IgD-negative memory B cell (primary cell): ENCODE data around the gene PINK1. TPM values are rescaled to one million over a fixed set of nuclear protein-coding genes. Genes with fewer than 3 reads are reported as not detected.

Source experiments
- H3K27ac Mint-ChIP-seq, 3 donors: one replicate each; pipeline ENCODE4 v1.8.0; 2020 to 2022; ENCODE audit warnings: mild to moderate bottlenecking in 3 of 3, mixed read lengths in 3 of 3, moderate library complexity in 1 of 3
- H3K27me3 Mint-ChIP-seq: one replicate; pipeline ENCODE4 v1.8.0; 2021; ENCODE audit warnings: mixed read lengths
- H3K36me3 Mint-ChIP-seq: one replicate; pipeline ENCODE4 v1.8.0; 2020; ENCODE audit warnings: mild to moderate bottlenecking, mixed read lengths
- H3K4me1 Mint-ChIP-seq, 3 donors: one replicate each; pipeline ENCODE4 v1.8.0; 2020 to 2022; ENCODE audit warnings: mixed read lengths in 3 of 3, mild to moderate bottlenecking in 1 of 3
- H3K4me3 Mint-ChIP-seq, 4 donors: one replicate each; pipeline ENCODE4 v1.8.0; 2020 to 2022; ENCODE audit warnings: mild to moderate bottlenecking in 4 of 4, mixed read lengths in 4 of 4, moderate library complexity in 3 of 4
- H3K9me3 Mint-ChIP-seq, 3 donors: one replicate each; pipeline ENCODE4 v1.8.0; 2020 to 2021; ENCODE audit warnings: mixed read lengths in 3 of 3, mild to moderate bottlenecking in 1 of 3
- polyA plus RNA-seq: library from polyadenylated mRNA; unstranded; fragments of 300-500 nt; fragmentation: Illumina TruSeq; gene quantifications from one replicate; pipeline ENCODE4 v1.2.3, GENCODE V29; 2021

Gene PINK1
- polyA plus RNA-seq, 1 donor from 2014 or later: 9.6 TPM

- Mint-ChIP-seq H3K36me3 (peaks cover 1% of the 10 kb centered on the region), H3K9me3 (peaks cover 0 to 4% (median 3%) of the 10 kb centered on the region in 3 donors), H3K27ac (no peak overlapping the region)
Measured at GRCh38 chr1:20686883-20687725, 53.8 kb downstream of the PINK1 start.

GRCh38 chr1:20689645-20690056 is 56.4 kb downstream of the PINK1 start:
- Mint-ChIP-seq H3K36me3 (peaks cover 1% of the 10 kb centered on the region), H3K4me3 (no peak overlapping the region), H3K9me3 (peaks cover 0 to 6% (median 3%) of the 10 kb centered on the region in 3 donors), H3K27me3 (peaks cover 19% of the 10 kb centered on the region), H3K4me1 (peaks cover 0 to 2% (median 0%) of the 10 kb centered on the region in 3 donors), H3K27ac (no peak overlapping the region)

More at GRCh38 chr1:20686883-20687725, 53.8 kb downstream of the PINK1 start:
- Mint-ChIP-seq H3K27me3 (peaks cover 21% of the 10 kb centered on the region), H3K4me1 (no peaks in the 10 kb centered on the region), H3K4me3 (no peak overlapping the region)

DNA sequence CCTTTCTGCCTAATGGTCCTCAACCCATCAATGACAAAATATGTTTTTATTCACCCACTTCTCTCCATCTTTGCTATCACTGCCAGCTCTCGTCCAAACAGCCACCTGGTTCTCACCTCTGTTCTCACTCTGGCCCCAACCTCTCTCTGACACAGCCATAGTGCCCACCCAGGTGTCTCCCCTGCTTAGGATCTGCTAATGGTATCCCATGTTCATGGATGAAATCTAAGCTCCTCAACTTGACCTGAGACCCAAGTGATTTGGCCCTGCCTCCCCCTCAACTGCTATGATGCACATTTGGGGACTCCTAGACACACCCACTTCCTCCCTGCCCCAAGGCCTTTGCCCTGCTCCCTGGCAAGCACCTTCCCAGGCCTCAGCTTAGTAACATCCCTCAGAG is 58.6 kb downstream of the PINK1 start:
- Mint-ChIP-seq H3K4me1 (peaks cover 4 to 9% (median 4%) of the 10 kb centered on the region in 3 donors), H3K4me3 (no peak overlapping the region), H3K27ac (peak overlapping the region in 1 of 3 donors; percentile 73), H3K9me3 (peaks cover 0 to 6% (median 3%) of the 10 kb centered on the region in 3 donors), H3K27me3 (peaks cover 8% of the 10 kb centered on the region), H3K36me3 (no peaks in the 10 kb centered on the region)

GRCh38 chr1:20693623-20694022 is 60.4 kb downstream of the PINK1 start:
- Mint-ChIP-seq H3K9me3 (peaks cover 0 to 6% (median 3%) of the 10 kb centered on the region in 3 donors), H3K4me3 (peak overlapping the region in 1 of 4 donors; percentile 63), H3K4me1 (peaks cover 4 to 10% (median 4%) of the 10 kb centered on the region in 3 donors), H3K27me3 (peaks cover 8% of the 10 kb centered on the region), H3K36me3 (no peaks in the 10 kb centered on the region), H3K27ac (no peak overlapping the region)

GRCh38 chr1:20695515-20695914 is 62.3 kb downstream of the PINK1 start:
- Mint-ChIP-seq H3K9me3 (peaks cover 0 to 6% (median 3%) of the 10 kb centered on the region in 3 donors), H3K4me1 (peaks cover 4 to 10% (median 4%) of the 10 kb centered on the region in 3 donors), H3K27me3 (peaks cover 8% of the 10 kb centered on the region), H3K27ac (no peak overlapping the region), H3K36me3 (no peaks in the 10 kb centered on the region), H3K4me3 (peak overlapping the region in 2 of 4 donors; percentile 86 to 95)

GRCh38 chr1:20696397-20697333 is 63.4 kb downstream of the PINK1 start:
- Mint-ChIP-seq H3K9me3 (peaks cover 0 to 6% (median 3%) of the 10 kb centered on the region in 3 donors), H3K36me3 (no peaks in the 10 kb centered on the region), H3K4me1 (peaks cover 4 to 10% (median 4%) of the 10 kb centered on the region in 3 donors), H3K27ac (peak overlapping the region; percentile 60 to 93 (median 86)), H3K27me3 (peaks cover 8% of the 10 kb centered on the region), H3K4me3 (peak overlapping the region; percentile 85 to 98 (median 90))

DNA sequence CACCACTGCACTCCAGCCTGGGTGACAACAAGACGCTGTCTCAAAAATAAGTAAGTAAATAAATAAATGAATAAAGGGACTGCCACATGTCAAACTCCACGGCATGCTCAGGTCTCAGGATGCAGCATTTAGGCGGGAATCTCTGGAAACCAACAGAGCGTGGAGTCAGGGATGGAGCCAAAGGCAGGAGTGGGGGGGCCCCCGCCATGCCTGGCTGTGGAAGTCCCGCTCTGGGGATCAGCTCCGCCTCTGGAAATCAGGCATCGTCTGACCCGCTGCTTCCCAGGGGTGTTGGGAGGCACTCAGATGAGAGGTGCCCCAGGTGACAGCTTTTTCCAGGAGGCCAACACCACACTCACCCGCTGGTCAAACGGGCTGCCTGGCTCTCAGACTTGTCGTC is 64.3 kb downstream of the PINK1 start:
- H3K27me3 Mint-ChIP-seq: peaks cover 2% of the 10 kb centered on the region
- no peak overlapping the region for H3K4me3 Mint-ChIP-seq
- no peak overlapping the region for H3K27ac Mint-ChIP-seq
- peaks cover 4 to 10% (median 4%) of the 10 kb centered on the region in 3 donors for H3K4me1 Mint-ChIP-seq
- H3K36me3 Mint-ChIP-seq: no peaks in the 10 kb centered on the region
- H3K9me3 Mint-ChIP-seq: no peaks in the 10 kb centered on the region

DNA sequence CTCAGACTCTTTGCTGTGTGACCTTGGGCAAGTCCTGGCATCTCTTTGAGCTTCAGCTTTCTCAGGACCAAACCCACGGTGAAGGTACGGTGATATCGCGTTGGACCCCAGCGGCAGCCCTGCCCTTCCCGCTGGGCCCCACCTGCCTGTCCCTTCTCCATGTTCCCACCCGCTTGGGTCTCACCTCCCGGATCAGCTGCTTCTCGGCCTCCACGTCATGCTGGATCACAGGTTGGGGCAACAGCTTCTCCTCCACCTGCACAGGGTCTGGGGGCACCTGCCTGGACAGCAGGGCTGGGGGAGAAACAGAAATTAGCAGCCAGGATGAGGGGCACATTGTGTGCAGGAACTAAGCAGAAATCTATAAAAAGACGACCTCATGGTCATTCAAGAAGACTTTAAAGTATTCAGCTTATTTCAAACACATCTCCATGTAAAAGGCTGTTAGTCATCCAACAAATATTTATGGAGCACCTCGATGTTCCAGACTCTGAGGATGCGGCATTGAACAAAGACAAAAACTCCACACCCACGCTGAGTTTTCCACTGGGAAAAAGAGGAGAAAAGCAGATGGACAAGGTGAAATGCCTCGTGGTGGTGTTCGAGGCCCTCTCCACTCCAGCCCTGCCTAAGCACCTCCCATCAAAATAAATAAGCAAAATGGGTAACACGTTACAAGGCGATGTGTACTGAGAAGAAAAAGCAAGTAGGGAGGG is 65.1 kb downstream of the PINK1 start:
- peaks cover 4 to 10% (median 4%) of the 10 kb centered on the region in 3 donors for H3K4me1 Mint-ChIP-seq
- peak overlapping the region in 1 of 4 donors; percentile 17 for H3K4me3 Mint-ChIP-seq
- H3K27me3 Mint-ChIP-seq: peaks cover 2% of the 10 kb centered on the region
- H3K36me3 Mint-ChIP-seq: no peaks in the 10 kb centered on the region
- no peaks in the 10 kb centered on the region for H3K9me3 Mint-ChIP-seq
- H3K27ac Mint-ChIP-seq: no peak overlapping the region

GRCh38 chr1:20699558-20699957 is 66.3 kb downstream of the PINK1 start:
- Mint-ChIP-seq H3K36me3 (no peaks in the 10 kb centered on the region), H3K9me3 (no peaks in the 10 kb centered on the region), H3K4me1 (peaks cover 4 to 8% (median 4%) of the 10 kb centered on the region in 3 donors), H3K4me3 (no peak overlapping the region), H3K27me3 (no peaks in the 10 kb centered on the region), H3K27ac (no peak overlapping the region)

GRCh38 chr1:20700636-20701215 is 67.5 kb downstream of the PINK1 start:
- H3K4me1 Mint-ChIP-seq: peaks cover 4 to 7% (median 4%) of the 10 kb centered on the region in 3 donors
- no peak overlapping the region for H3K27ac Mint-ChIP-seq
- H3K27me3 Mint-ChIP-seq: no peaks in the 10 kb centered on the region
- H3K4me3 Mint-ChIP-seq: peak overlapping the region in 1 of 4 donors; percentile 47
- H3K9me3 Mint-ChIP-seq: no peaks in the 10 kb centered on the region
- no peaks in the 10 kb centered on the region for H3K36me3 Mint-ChIP-seq

Other genes with a start within 250 kb of the PINK1 start
- 1.6 TPM for gene CAMK2N1, start 147.2 kb upstream of the PINK1 start, polyA plus RNA-seq
- 37.1 TPM for gene MUL1, start 125.3 kb upstream of the PINK1 start, polyA plus RNA-seq
- not detected for gene FAM43B, start 80.9 kb upstream of the PINK1 start, polyA plus RNA-seq
- gene CDA, start 44.4 kb upstream of the PINK1 start, polyA plus RNA-seq: 0.73 TPM
- gene DDOST, start 27.9 kb downstream of the PINK1 start, polyA plus RNA-seq: 209 TPM
- gene KIF17, start 84.5 kb downstream of the PINK1 start, polyA plus RNA-seq: not detected
- gene SH2D5, start 99.2 kb downstream of the PINK1 start, polyA plus RNA-seq: not detected
- gene HP1BP3, start 153.8 kb downstream of the PINK1 start, polyA plus RNA-seq: 230 TPM